HepG2 (cell line): Measurements from ENCODE around the gene SNAP25. TPM values are rescaled to one million over a fixed set of nuclear protein-coding genes. Genes with fewer than 3 reads are reported as not detected.

Experiments used
- ATAC-seq: fragments of 200-7000 bp; cut with Tn5 transposase; 3 replicates; pipeline ENCODE4 v1.9.1; 2020; ENCODE audit warnings: mild to moderate bottlenecking, moderate library complexity
- BruUV-seq: library from RNA; stranded (reverse); fragments of 400-500 nt; replicated peaks from 2 replicates; lab custom pipeline; 2021; lab: Mats Ljungman, UMichigan
- CTCF ChIA-PET: fragments of 300-600 bp; formaldehyde crosslinking; extraction: SDS; loops from one replicate; lab custom pipeline; 2021; ENCODE audit warnings: low total read pairs, inconsistent platforms, low intra/inter-chr PET ratio; lab: Yijun Ruan, JAX
- POLR2A ChIA-PET: fragments of 350-600 bp; sonication (Branson Sonifier 250); formaldehyde crosslinking; loops from one replicate; lab custom pipeline; 2020; ENCODE audit warnings: antibody characterized with exemption, inconsistent platforms; lab: Yijun Ruan, JAX
- DNase-seq: peaks from one replicate; pipeline ENCODE4 v3.0.0-alpha.2; 2015; ENCODE audit warnings: low spot score
- FAIRE-seq: peaks from 3 replicates; lab custom pipeline; 2011; peaks lifted over from hg19 to GRCh38; lab: Jason Lieb, UNC
- H2AFZ ChIP-seq: one replicate; pipeline ENCODE4 v1.6.1; 2011; ENCODE audit warnings: low read length, inconsistent platforms
- H3K27ac ChIP-seq: fragments of 300-600 bp; 3 replicates; pipeline ENCODE4 v1.8.0; 2011; ENCODE audit warnings: mixed run types, mild to moderate bottlenecking, mixed read lengths, low read length, inconsistent platforms; ENCODE audit not compliant: insufficient read depth; ENCODE audit errors: extremely low read length
- H3K27me3 ChIP-seq, 2 experiments: fragments of 200-600 bp in 1 of 2; 2 replicates in 1 of 2; 3 replicates in 1 of 2; pipeline versions ENCODE4 v1.6.0 to v1.8.0; 2011; ENCODE audit warnings: low read length in 2 of 2, mild to moderate bottlenecking in 2 of 2, moderate library complexity in 2 of 2, inconsistent platforms in 1 of 2; ENCODE audit not compliant: insufficient read depth in 2 of 2, control insufficient read depth in 1 of 2
- H3K36me3 ChIP-seq, 2 experiments: fragments of 200-600 bp in 1 of 2; replicated peaks in 1 of 2; 2 replicates in 1 of 2; 3 replicates in 1 of 2; pipeline versions ENCODE4 v1.5.1 to v1.8.0; 2011; ENCODE audit warnings: low read length in 2 of 2, inconsistent platforms in 1 of 2; ENCODE audit not compliant: insufficient read depth in 2 of 2, control insufficient read depth in 1 of 2
- H3K4me1 ChIP-seq: 2 replicates; pipeline ENCODE4 v1.5.1; 2012; ENCODE audit warnings: low read length, inconsistent platforms; ENCODE audit not compliant: insufficient read depth
- H3K4me2 ChIP-seq: 2 replicates; pipeline ENCODE4 v1.6.0; 2011; ENCODE audit warnings: low read depth, low read length, inconsistent platforms
- H3K4me3 ChIP-seq, 3 experiments: fragments of 200-600 bp in 1 of 3; sonication (generic), shearing (Covaris generic) in 1 of 3; replicated peaks in 1 of 3; 2 replicates each; pipeline ENCODE4 v1.5.1; 2011 to 2016; ENCODE audit warnings: low read length in 3 of 3, inconsistent platforms in 2 of 3, low read depth in 2 of 3, mild to moderate bottlenecking in 2 of 3, control low read depth in 1 of 3, mixed read lengths in 1 of 3; ENCODE audit not compliant: insufficient read depth in 1 of 3
- H3K79me2 ChIP-seq: one replicate; pipeline ENCODE4 v1.6.1; 2011; ENCODE audit warnings: low read length, inconsistent platforms; ENCODE audit not compliant: insufficient read depth
- H3K9ac ChIP-seq: 2 replicates; pipeline ENCODE4 v1.6.0; 2011; ENCODE audit warnings: mild to moderate bottlenecking, low read depth, low read length, inconsistent platforms; ENCODE audit not compliant: insufficient read depth
- H3K9me3 ChIP-seq: 2 replicates; pipeline ENCODE4 v1.5.1; 2012; ENCODE audit warnings: mild to moderate bottlenecking, low read length
- H4K20me1 ChIP-seq: 2 replicates; pipeline ENCODE4 v1.6.0; 2011; ENCODE audit warnings: inconsistent platforms, mild to moderate bottlenecking, low read length, moderate library complexity; ENCODE audit not compliant: insufficient read depth
- DNMT1 ChIP-seq: sonication (generic); formaldehyde crosslinking; IDR thresholded peaks from 2 replicates; pipeline ENCODE4 v1.5.1; 2020; ENCODE audit warnings: mild to moderate bottlenecking, missing genetic modification reagents
- ISL2 ChIP-seq: sonication (generic); formaldehyde crosslinking; IDR thresholded peaks from 2 replicates; pipeline ENCODE4 v1.5.0; 2020; ENCODE audit warnings: missing genetic modification reagents
- KLF12 ChIP-seq: sonication (generic); formaldehyde crosslinking; IDR thresholded peaks from 2 replicates; pipeline ENCODE4 v1.4.0; 2020; ENCODE audit warnings: missing genetic modification reagents, borderline replicate concordance
- MYC ChIP-seq: sonication (generic); formaldehyde crosslinking; IDR thresholded peaks from 2 replicates; pipeline ENCODE4 v1.9.0; 2021; ENCODE audit warnings: missing genetic modification reagents, borderline replicate concordance
- ZNF337 ChIP-seq: sonication (generic); formaldehyde crosslinking; IDR thresholded peaks from 2 replicates; pipeline ENCODE4 v1.5.1; 2020; ENCODE audit warnings: missing genetic modification reagents, low read depth, mild to moderate bottlenecking, borderline replicate concordance
- ZNF547 ChIP-seq: sonication (generic); formaldehyde crosslinking; IDR thresholded peaks from 2 replicates; pipeline ENCODE4 v1.5.1; 2020; ENCODE audit warnings: mild to moderate bottlenecking, missing genetic modification reagents
- WGBS: methylation state at CpG from one replicate; pipeline ENCODE4 v1.1.6; 2017; ENCODE audit warnings: low lambda C conversion rate; 5-methylcytosine and 5-hydroxymethylcytosine counted together
- in situ Hi-C: cut with HindIII; loops from 2 replicates; pipeline ENCODE4 v1.10.0; 2017; ENCODE audit warnings: low pct_unique_long_range_greater_than_20kb; ENCODE audit not compliant: extremely low pct_ligation_motif_present
- intact Hi-C: fragments of 100-400 bp; cut with micrococcal nuclease; formaldehyde crosslinking; loops from one replicate; pipeline ENCODE4 v1.10.0; 2022; ENCODE audit not compliant: unreplicated experiment
- polyA plus RNA-seq, 8 experiments: library from polyadenylated mRNA; depleted of rRNA in 3 of 8; stranded (reverse) in 7 of 8; unstranded in 1 of 8; fragments of >200 nt; fragmentation: Illumina TruSeq in 4 of 8; extraction: Trizol in 4 of 8; gene quantifications; 2 replicates each; pipeline versions ENCODE4 v1.2.1 to v1.2.3, GENCODE V29; 2011 to 2016; ENCODE audit warnings: low read depth in 4 of 8, missing spikeins in 1 of 8, mixed read lengths in 1 of 8; ENCODE audit not compliant: insufficient read depth in 1 of 8
- total RNA-seq, 5 experiments: library from RNA; depleted of rRNA; stranded (reverse); fragments of >200 nt; fragmentation: Illumina TruSeq; extraction: Trizol; gene quantifications; 2 replicates each; pipeline ENCODE4 v1.2.3, GENCODE V29; 2016; ENCODE audit warnings: low read depth in 1 of 5
- TF ChIP-seq, protein P1 (sequence below): sonication (generic); formaldehyde crosslinking; IDR thresholded peaks from 2 replicates; pipeline ENCODE4 v1.4.0; 2020; ENCODE audit warnings: mild to moderate bottlenecking, missing genetic modification reagents
- TF ChIP-seq, protein P2 (sequence below): sonication (generic); formaldehyde crosslinking; IDR thresholded peaks from 2 replicates; pipeline ENCODE4 v1.8.1; 2023; ENCODE audit warnings: mild to moderate bottlenecking, moderate library complexity, missing genetic modification reagents
- TF ChIP-seq, protein P3 (sequence below): sonication (generic); formaldehyde crosslinking; IDR thresholded peaks from 2 replicates; pipeline ENCODE4 v1.4.0; 2020; ENCODE audit warnings: mild to moderate bottlenecking, missing genetic modification reagents
- TF ChIP-seq, protein P4 (sequence below): sonication (generic); formaldehyde crosslinking; IDR thresholded peaks from 2 replicates; pipeline ENCODE4 v1.8.0; 2022; ENCODE audit warnings: missing genetic modification reagents, mild to moderate bottlenecking, inconsistent platforms, borderline replicate concordance

SNAP25 gene
- total and polyA plus RNA-seq, 2 of the 13 experiments (the other 11 are each of a cell fraction or from before 2014, with no cell fraction given): not detected

DNA sequence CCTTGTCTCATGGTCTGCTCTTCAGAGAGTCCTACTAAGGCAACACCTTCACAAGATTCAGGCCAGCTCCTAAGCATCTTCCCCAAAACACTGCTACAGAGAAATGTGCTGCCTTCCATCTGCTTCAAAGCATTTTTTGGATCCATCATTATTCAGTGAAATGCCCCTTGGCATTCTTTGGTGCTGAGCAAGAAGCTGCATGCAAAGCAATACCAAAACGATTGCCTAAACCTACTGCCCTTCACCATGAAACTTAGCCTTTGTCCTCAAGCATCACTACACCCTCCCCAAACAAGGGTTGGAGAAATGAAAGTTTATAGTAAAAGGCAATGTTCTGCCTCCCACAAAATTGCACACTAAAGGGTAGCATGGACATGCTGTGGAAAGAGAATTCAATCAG lies 93.5 kb downstream of the SNAP25 start:
- no peak overlapping the region for H3K9ac ChIP-seq
- 18% methylated on average over 1 of the region's 1 CpG for WGBS
- intact Hi-C loops: no loop called here
- no peaks in the 10 kb centered on the region for H3K79me2 ChIP-seq
- H3K27ac ChIP-seq: no peak overlapping the region
- no peak overlapping the region for H2AFZ ChIP-seq
- FAIRE-seq: no peak
- no peak for ATAC-seq
- H4K20me1 ChIP-seq: no peaks in the 10 kb centered on the region
- DNase-seq: no peak
- TF ChIP-seq ZNF547 (CRISPR knock-in tag) (no peak), KLF12 (CRISPR knock-in tag) (no peak), DNMT1 (no peak), ISL2 (CRISPR knock-in tag) (no peak)
- TF ChIP-seq, protein P1, sequence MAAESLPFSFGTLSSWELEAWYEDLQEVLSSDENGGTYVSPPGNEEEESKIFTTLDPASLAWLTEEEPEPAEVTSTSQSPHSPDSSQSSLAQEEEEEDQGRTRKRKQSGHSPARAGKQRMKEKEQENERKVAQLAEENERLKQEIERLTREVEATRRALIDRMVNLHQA: no peak
- H3K4me1 ChIP-seq: peaks cover 24% of the 10 kb centered on the region
- in situ Hi-C loops: loop anchor here (10.0 kb wide), 1 partner anchor 1233 kb away; no protein-coding TSS in a partner anchor
- H3K27me3 ChIP-seq: no peaks in the 10 kb centered on the region
- no peak overlapping the region for H3K4me2 ChIP-seq
- no peaks in the 10 kb centered on the region for H3K9me3 ChIP-seq
- ChIA-PET POLR2A (no interaction called here), CTCF (no interaction called here)
- BruUV-seq: no TSS peak
- H3K4me3 ChIP-seq: no peak overlapping the region
- no peaks in the 10 kb centered on the region for H3K36me3 ChIP-seq

DNA sequence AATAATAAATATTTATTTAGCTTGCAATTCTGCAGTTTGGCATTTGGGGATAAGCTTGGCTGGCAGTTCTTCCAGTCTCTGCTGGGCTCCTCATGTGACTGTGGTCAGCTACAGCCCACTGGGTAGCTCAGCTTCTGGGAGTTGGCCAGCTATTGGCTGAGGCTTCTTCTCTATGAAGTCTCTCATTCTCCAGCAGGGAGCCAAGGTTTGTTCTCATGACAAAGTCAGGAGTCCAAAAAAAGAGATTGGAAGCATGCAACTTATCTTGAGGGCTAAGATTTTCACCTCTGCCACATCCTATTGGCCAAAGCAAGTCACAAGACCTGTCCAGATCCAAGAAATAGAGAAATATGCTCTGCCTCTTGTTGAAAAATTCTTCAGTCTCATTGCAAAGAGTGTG lies 94.6 kb downstream of the SNAP25 start:
- in situ Hi-C loops: loop anchor here (10.0 kb wide), 1 partner anchor 1232 kb away; no protein-coding TSS in a partner anchor
- Histone ChIP-seq H3K4me2 (no peak overlapping the region), H3K27ac (no peak overlapping the region), H3K9me3 (no peaks in the 10 kb centered on the region), H3K4me3 (no peak overlapping the region), H2AFZ (no peak overlapping the region), H4K20me1 (no peaks in the 10 kb centered on the region), H3K4me1 (peaks cover 24% of the 10 kb centered on the region), H3K79me2 (no peaks in the 10 kb centered on the region), H3K36me3 (no peaks in the 10 kb centered on the region), H3K27me3 (no peaks in the 10 kb centered on the region), H3K9ac (no peak overlapping the region)
- intact Hi-C loops: no loop called here
- FAIRE-seq: no peak
- TF ChIP-seq, protein P2, sequence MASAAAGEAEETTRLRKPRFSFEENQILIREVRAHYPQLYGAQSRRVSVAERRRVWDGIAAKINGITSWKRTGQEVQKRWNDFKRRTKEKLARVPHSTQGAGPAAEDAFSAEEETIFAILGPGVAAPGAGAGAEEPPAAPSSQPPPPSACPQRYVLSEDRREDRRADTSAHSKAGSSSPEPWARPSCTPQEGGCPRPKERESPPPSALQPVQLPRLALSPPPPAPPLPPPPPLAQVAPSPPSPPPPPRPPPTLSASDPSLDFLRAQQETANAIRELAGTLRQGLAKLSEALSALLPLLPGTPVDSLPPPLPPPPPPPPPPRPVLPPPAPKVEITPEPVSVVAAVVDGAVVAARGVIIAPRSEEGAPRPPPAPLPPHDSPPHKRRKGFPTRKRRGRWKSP (CRISPR knock-in tag): no peak
- TF ChIP-seq, protein P3, sequence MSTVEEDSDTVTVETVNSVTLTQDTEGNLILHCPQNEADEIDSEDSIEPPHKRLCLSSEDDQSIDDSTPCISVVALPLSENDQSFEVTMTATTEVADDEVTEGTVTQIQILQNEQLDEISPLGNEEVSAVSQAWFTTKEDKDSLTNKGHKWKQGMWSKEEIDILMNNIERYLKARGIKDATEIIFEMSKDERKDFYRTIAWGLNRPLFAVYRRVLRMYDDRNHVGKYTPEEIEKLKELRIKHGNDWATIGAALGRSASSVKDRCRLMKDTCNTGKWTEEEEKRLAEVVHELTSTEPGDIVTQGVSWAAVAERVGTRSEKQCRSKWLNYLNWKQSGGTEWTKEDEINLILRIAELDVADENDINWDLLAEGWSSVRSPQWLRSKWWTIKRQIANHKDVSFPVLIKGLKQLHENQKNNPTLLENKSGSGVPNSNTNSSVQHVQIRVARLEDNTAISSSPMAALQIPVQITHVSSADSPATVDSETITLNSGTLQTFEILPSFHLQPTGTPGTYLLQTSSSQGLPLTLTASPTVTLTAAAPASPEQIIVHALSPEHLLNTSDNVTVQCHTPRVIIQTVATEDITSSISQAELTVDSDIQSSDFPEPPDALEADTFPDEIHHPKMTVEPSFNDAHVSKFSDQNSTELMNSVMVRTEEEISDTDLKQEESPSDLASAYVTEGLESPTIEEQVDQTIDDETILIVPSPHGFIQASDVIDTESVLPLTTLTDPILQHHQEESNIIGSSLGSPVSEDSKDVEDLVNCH (CRISPR knock-in tag): no peak
- no peak for TF ChIP-seq ZNF337 (CRISPR knock-in tag)
- TF ChIP-seq MYC (CRISPR knock-in tag): no peak
- TF ChIP-seq, protein P4, sequence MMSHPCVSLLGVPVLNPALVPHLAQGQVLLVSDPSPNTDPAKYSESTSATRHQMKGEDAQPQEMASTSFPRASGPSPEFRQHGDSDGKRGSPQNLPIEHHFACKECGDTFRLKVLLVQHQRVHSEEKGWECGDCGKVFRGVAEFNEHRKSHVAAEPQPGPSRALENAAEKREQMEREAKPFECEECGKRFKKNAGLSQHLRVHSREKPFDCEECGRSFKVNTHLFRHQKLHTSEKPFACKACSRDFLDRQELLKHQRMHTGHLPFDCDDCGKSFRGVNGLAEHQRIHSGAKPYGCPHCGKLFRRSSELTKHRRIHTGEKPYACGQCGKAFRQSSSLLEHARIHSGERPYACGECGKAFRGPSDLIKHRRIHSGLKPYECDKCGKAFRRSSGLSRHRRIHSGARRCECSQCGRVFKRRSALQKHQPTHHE: no peak
- DNase-seq: no peak
- BruUV-seq: no TSS peak
- ATAC-seq: no peak
- POLR2A ChIA-PET: interaction anchor here (1.1 kb wide), 1 partner anchor 121 kb away, joined by 3 read pairs; no protein-coding TSS in a partner anchor
- CTCF ChIA-PET: no interaction called here
